A549 treated with AZD2906 at 1 μM for 4 hours (cell line): Measurements from ENCODE around the gene PIP4K2A. TPM values are rescaled to one million over a fixed set of nuclear protein-coding genes. Genes with fewer than 3 reads are reported as not detected.

Experiments used
- total RNA-seq: library from RNA; stranded (reverse); fragments of 200-300 nt; extraction: Qiagen RNA extraction; gene quantifications from 5 replicates; pipeline ENCODE4 v1.2.3, GENCODE V29; 2022

PIP4K2A gene
- 16.4 to 29.3 TPM (median 19.4 TPM) in 5 replicates for total RNA-seq

GRCh38 chr10:22714479-22715289 is at the start of gene PIP4K2A:
TSS of gene PIP4K2A (minus strand) at chr10:22714578. CDS start at chr10:22714326, 252 bp downstream.

Other genes with a start within 250 kb of the PIP4K2A start
- gene ARMC3, start 213.5 kb upstream of the PIP4K2A start, total RNA-seq, result 0.35 to 0.79 TPM (median 0.53 TPM) in 5 replicates